Hematopoietic multipotent progenitor cell treated with erythropoietin and hydrocortisone succinate and interleukin-3 and kit ligand, for 6 days (in vitro differentiated cells): ENCODE results near the gene GUCY2D.
"Not testable (repeated sequence)": the region's sequence is repeated elsewhere in the genome, so short reads cannot be mapped to it uniquely, and the experiment has no call there.

Experiments used
- DNase-seq: peaks from one replicate; pipeline ENCODE4 v3.0.0-alpha.2; 2015

GUCY2D gene

GRCh38 chr17:8019166-8019565, 16.8 kb downstream of the GUCY2D start:
- DNase-seq = no peak

GRCh38 chr17:8019665-8020650, 17.5 kb downstream of the GUCY2D start:
- DNase-seq = peak; percentile 22

- DNase-seq = no peak
Measured at GRCh38 chr17:8020776-8021564, 18.6 kb downstream of the GUCY2D start.

GRCh38 chr17:8021565-8022359, 19.3 kb downstream of the GUCY2D start:
- no peak for DNase-seq

GRCh38 chr17:8022360-8023003, 20.1 kb downstream of the GUCY2D start:
- no peak for DNase-seq

GRCh38 chr17:8024161-8024560, 21.7 kb downstream of the GUCY2D start:
- DNase-seq = not testable (repeated sequence)

GRCh38 chr17:8025176-8025911, 22.9 kb downstream of the GUCY2D start:
- no peak for DNase-seq

GRCh38 chr17:8029121-8029520, 26.7 kb downstream of the GUCY2D start:
- DNase-seq = peak; percentile 64

- no peak for DNase-seq
Measured at GRCh38 chr17:8031261-8031661, 28.8 kb downstream of the GUCY2D start.

GRCh38 chr17:8031950-8032349, 29.5 kb downstream of the GUCY2D start:
- DNase-seq = no peak

- DNase-seq = no peak
Measured at GRCh38 chr17:8032442-8032841, 30.0 kb downstream of the GUCY2D start.

- DNase-seq = no peak
Measured at GRCh38 chr17:8038954-8039610, 36.7 kb downstream of the GUCY2D start, which contains the start of gene ALOX15B. Gene ALOX15B, plus strand, starts transcription at chr17:8039059. Its CDS starts 97 bp downstream, at chr17:8039156.

- DNase-seq = no peak
Measured at GRCh38 chr17:8039611-8040168, 37.3 kb downstream of the GUCY2D start.

GRCh38 chr17:8041249-8041928, 39.0 kb downstream of the GUCY2D start:
- peak; percentile 89 for DNase-seq

GRCh38 chr17:8041979-8042378, 39.6 kb downstream of the GUCY2D start:
- no peak for DNase-seq

GRCh38 chr17:8044819-8045810, 42.7 kb downstream of the GUCY2D start:
- no peak for DNase-seq

GRCh38 chr17:8046306-8046928, 44.0 kb downstream of the GUCY2D start:
- no peak for DNase-seq
